Measurements from ENCODE around the gene B3GLCT. TPM values are rescaled to one million over a fixed set of nuclear protein-coding genes. Genes with fewer than 3 reads are reported as not detected.
A peak's percentile ranks its signal among the peaks of the same experiment; 100 is the strongest.

B3GLCT gene
- polyA plus RNA-seq, 1 donor = 27.9 TPM

GRCh38 chr13:31223640-31224039 lies 23.9 kb downstream of the B3GLCT start:
- DNase-seq (ENCODE audit: low read depth) = no peak

DNA sequence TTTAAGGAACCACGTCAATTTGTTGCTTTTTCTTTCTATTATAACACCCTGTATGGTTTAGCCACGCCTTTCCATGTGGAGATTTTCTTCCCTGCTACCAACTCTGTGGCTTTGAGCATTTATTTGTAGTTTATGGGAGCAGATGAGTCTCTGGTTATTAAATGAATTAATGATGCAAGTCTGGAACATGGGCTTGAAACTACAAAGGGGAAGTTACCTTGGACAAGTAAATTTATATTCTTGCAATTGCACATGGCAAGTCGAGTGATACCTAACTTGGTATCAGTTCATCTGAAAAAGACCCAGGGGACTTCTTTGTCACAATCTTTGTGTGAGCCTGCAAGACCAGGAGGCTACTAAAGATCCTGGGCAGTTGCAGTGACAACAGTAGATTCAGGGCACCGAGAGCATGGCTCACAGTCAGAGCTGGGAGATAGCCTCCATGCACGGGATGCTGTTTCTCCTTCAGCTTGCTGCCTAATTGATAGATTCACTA lies 24.4 kb downstream of the B3GLCT start:
- no peak for DNase-seq (ENCODE audit: low read depth)

DNA sequence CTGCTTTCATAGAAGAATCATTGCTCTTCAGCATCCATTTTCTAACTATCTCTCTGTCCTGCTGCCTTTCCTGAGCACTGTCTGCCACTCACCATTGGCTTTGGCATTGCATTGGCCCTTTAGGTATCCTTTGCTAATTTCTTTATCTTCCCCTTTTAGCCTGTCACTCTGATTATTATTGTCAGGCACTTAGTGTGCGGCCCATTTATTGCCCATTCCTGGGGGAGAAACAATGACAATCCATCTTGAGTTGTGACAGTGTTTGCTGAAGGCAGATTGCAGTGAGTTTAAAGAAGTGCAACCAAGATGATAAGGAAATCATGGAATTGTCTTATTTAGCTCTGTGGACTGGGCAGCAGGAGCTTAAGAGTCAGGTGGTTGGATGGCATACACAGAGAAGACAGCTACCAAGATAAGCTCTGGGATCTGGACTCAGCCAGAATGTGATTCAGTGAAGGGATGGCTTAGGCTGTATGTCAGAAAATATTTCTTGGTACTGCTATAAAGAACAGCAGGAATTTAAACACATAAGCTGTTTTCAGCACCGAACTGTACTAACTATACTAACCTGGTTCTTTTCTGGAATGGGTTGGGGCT lies 25.3 kb downstream of the B3GLCT start:
- DNase-seq (ENCODE audit: low read depth) = no peak

DNA sequence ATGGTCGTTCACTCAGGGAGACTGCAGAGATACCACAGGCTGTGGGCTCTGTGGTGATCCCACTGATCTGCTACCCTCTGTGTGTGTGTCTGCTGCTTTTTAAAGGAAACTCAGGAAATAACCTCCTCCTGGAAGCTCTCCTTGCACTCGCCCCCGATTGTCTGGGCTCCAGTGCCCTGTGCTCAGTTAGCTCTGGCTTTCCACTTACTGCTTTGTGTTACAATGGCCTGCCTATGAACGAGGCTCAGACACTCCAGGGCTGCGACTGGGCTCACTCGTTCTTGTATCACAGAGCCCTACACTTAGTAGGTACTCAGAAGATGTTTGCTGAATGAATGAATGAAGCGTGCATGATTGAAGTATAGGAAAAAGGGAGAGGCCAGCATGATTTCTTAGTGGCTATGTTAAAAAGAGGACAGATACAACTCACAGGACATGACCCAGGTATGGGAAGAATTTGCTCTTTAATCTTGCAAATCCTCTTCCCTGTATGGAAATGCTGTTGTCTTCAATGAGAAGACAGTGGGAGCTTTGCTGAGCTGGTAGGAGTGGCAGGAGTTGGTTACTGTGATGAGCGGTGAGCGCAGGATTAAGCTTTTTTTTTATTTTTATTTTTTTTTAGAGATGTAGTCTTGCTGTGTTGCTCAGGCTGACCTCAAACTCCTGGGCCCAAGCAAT lies 26.4 kb downstream of the B3GLCT start:
- DNase-seq (ENCODE audit: low read depth) = no peak

GRCh38 chr13:31227063-31227462 lies 27.3 kb downstream of the B3GLCT start:
- DNase-seq (ENCODE audit: low read depth) = no peak

GRCh38 chr13:31227870-31228269 lies 28.1 kb downstream of the B3GLCT start:
- no peak for DNase-seq (ENCODE audit: low read depth)

DNA sequence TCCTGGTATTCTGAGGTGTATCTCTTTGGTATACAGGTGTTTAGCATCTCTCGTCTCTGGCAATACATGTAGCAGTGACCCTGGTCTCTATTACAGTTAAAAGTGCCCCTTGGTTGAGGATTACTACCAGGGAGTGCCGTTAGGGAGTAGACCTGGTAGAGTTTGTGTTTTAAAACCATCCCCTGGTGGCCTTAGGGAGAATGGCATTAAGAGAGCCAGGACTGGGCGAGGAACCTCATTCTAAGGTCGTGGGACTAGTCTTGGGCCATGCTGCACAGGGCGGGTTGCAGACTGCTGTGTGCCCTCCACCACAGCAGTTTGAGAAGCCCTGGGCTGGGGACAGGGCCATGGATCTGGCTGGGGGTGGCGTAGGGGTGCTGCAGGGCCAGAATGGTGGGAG lies 35.0 kb downstream of the B3GLCT start:
- no peak for DNase-seq (ENCODE audit: low read depth)

DNA sequence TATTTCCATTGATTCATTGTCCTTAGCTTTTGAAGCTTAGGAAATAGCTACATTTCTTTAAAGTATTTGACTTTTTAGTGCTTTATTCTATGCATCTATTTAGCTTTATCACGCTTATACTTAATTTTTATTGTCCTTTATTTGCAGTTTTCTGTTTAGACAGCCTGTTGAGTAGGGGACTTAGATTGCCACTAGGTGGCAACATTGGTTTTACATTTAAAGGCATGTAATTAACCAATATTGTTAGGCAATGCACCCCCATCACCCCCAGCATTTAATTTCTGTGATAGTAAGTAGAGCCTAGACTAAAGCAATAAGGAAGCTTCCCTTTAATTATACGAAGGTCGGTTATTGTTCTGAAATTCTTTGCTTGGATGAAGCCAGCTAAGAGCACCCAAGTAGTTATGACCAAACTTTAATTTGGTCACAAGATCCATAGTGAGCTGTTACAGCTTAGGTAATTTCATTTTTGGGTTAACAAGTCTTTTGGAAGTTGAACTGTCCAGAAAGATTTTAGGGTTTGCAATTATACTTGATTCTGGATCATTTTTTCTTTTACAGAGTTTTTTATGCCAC lies 36.5 kb downstream of the B3GLCT start:
- DNase-seq (ENCODE audit: low read depth) = no peak

GRCh38 chr13:31240921-31241320 lies 41.1 kb downstream of the B3GLCT start:
- DNase-seq (ENCODE audit: low read depth) = no peak

DNA sequence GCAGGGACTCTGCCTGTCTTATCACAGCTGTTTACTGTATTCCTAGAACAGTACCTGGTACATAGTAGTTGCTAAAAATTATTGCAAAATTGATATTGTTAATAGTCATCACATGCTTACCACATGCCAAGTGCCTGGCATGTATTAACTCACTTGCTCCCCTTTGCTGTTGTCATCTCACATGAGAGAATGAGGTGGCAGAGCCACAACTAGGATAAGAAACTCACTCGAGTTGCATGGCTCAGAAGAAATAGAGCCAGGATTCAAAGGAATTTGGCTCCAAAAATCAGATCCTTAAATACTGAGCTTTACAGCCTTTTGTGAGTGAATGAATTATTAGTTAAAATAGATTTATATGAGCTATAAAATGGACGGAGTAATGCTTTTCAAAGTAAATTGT lies 42.6 kb downstream of the B3GLCT start:
- no peak for DNase-seq (ENCODE audit: low read depth)

DNA sequence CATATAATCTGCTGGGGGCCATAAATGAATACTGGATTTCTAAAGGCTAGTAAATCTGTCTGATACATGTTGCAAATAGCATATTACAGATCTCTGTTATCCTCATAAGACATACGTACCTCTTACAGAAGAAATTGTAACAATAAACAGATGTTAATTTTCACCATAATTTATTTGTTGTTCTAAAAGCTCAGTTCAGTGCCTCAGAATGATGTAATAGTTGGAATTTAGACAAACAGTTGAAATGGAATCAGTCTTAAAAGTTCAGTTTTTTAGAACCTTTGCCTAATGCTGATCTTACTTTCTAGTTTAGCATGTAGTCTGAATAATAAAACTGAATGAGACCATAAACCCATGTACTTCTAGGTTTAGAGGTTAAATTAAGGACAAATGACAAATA lies 43.1 kb downstream of the B3GLCT start:
- DNase-seq (ENCODE audit: low read depth) = peak; percentile 51

- DNase-seq (ENCODE audit: low read depth) = no peak
Measured at GRCh38 chr13:31245598-31246373, 46.0 kb downstream of the B3GLCT start.

DNA sequence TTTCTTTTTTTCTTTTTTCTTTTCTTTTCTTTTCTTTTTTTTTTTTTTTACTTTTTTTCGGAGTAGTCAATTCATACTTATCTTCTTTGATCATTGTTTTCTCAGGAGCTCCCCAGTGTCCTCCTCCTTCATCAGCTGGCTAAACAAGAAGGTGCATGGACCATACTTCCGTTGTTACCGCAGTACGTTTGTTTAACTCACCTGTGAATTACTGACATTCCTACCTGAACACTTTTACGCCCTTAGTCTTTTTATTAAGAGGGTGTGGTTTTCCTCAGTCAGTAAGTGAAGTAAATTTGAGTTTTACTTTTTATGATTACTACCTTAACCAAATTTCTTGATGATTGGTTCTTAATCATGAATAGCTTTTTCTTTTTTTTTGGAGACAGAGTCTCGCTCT lies 47.1 kb downstream of the B3GLCT start:
- DNase-seq (ENCODE audit: low read depth) = no peak

- DNase-seq (ENCODE audit: low read depth) = no peak
Measured at GRCh38 chr13:31248361-31248760, 48.6 kb downstream of the B3GLCT start.

GRCh38 chr13:31248965-31249539 lies 49.3 kb downstream of the B3GLCT start:
- no peak for DNase-seq (ENCODE audit: low read depth)

DNA sequence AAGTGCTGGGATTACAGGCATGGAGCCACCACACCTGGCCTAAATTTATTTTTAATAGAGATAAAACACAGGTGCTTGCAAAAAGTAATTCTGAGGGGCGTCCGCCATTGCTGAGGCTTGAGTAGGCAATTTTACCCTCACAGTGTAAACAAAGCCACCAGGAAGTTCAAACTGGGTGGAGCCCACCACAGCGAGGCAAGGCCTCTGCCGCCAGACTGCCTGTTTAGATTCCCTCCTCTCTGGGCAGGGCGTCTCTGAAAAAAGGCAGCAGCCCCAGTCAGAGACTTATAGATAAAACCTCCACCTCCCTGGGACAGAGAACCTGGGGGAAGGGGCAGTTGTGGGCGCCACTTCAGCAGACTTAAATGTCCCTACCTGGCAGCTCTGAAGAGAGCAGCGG lies 50.7 kb downstream of the B3GLCT start:
- no peak for DNase-seq (ENCODE audit: low read depth)

DNA sequence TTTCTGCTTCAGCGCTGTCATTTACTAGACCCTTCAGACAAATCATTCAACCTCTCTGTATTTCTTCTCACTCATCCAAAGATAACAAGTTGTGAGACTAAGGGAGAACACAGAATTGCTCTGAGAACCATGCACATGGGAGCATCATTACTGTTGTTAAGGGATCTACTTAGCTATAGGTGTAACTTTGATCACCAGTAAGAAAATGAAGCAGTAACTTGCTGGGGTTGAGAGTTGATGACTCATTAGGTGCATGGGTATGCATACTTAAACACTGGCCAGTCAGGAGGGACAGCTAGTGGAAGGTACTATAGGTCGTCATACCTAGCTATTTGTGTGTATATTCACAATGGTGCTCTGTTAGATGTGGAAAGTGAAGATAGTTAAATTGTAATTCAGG lies 61.5 kb downstream of the B3GLCT start:
- no peak for DNase-seq (ENCODE audit: low read depth)

DNA sequence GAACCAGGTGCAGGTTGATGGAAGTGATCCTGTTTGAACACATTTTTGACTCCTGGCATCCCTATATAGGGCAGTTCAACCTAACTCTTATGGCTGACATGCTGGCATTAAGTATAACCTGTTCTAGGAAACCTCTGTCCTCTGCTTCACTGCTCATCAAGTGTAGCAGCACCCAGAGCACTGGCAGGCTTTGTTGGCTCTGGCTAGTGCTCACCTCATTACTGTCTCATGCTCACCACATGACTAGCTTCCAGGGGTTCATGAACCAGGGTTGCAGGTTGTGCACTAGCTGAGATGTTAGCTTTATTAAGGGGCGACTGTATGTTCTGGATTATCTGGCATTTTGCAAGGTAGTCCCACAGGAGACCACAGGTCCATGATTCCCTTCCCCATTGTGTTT lies 63.6 kb downstream of the B3GLCT start:
- DNase-seq (ENCODE audit: low read depth) = no peak

- DNase-seq (ENCODE audit: low read depth) = no peak
Measured at GRCh38 chr13:31264151-31264550, 64.4 kb downstream of the B3GLCT start.

DNA sequence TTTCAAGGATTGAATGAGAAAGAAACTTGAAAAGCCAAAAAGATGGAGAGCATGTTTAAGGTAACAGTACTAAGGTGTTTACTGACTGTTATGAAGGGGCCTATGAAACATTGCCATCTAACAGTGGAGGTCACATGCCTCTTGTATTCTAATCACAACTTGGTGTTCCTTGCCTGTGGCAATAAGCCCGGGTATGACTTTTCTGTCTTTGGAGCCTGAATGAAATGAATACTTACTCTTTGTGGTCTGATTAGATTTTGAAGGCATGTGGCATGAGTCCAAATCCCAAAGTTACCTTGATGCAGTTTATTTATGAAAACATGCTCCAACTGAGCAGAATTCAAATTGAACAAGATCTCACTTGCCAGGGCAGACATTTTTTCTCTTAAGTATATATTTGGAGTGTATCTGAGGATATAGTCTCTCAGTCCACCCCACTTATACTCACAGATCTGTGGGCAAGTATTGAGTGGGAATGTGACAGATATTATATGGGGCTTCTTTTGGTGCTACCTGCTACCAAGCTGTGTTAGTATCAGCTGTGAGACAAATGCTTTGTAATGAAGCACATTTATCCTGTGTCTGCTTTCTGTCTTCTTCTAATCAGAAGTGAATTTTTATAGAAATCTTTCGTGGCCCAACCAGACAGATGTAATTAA lies 67.5 kb downstream of the B3GLCT start:
- DNase-seq (ENCODE audit: low read depth) = no peak

GRCh38 chr13:31274390-31274789 lies 74.6 kb downstream of the B3GLCT start:
- DNase-seq (ENCODE audit: low read depth) = no peak

- no peak for DNase-seq (ENCODE audit: low read depth)
Measured at GRCh38 chr13:31276421-31276820, 76.6 kb downstream of the B3GLCT start.

All from forelimb muscle (tissue), 1 donor.